Mammary epithelial cell (primary cell): Measurements from ENCODE around the gene MEOX2.

ENCODE experiments used
- CTCF ChIP-seq, 2 donors: IDR thresholded peaks in 1 of 2; conservative IDR thresholded peaks in 1 of 2; 2 replicates each; pipeline ENCODE4 v1.5.1; 2011 to 2012; ENCODE audit warnings: inconsistent platforms in 2 of 2, low read length in 2 of 2, mild to moderate bottlenecking in 2 of 2, control low read depth in 1 of 2, low read depth in 1 of 2; ENCODE audit not compliant: insufficient read depth in 1 of 2; ENCODE audit errors: extremely low read depth in 1 of 2
- EZH2 ChIP-seq: IDR thresholded peaks from 2 replicates; pipeline ENCODE4 v1.6.1; 2012; ENCODE audit warnings: low read length, inconsistent platforms, borderline replicate concordance

GRCh38 chr7:15687546-15688278 lies 1.2 kb upstream of the MEOX2 start:
- TF ChIP-seq CTCF (conservative IDR thresholded peaks at IDR 0.05 in 1 of 2, IDR thresholded peaks at IDR 0.05 in 1 of 2; ENCODE audit: extremely low read depth in 1 of 2, insufficient read depth in 1 of 2, low read depth in 1 of 2, low read length in 2 of 2) (no peak), EZH2 (peak; percentile 46)
